Vagina (tissue), 2 donors: ENCODE measurements around the gene PCNA.

Source experiments
- POLR2A ChIP-seq, 2 donors: fragments of 450-650 bp; IDR thresholded peaks; one replicate each; pipeline ENCODE4 v1.6.1; 2017; ENCODE audit warnings: antibody characterized with exemption in 2 of 2, mild to moderate bottlenecking in 2 of 2, moderate library complexity in 2 of 2
- TF ChIP-seq, protein P1 (sequence below), 3 experiments: fragments of 450-650 bp in 2 of 3; fragments of 200-600 bp in 1 of 3; sonication (generic) in 1 of 3; IDR thresholded peaks; one replicate each; pipeline ENCODE4 v1.5.1; 2017 to 2019; ENCODE audit warnings: antibody characterized with exemption in 3 of 3, mild to moderate bottlenecking in 2 of 3, moderate library complexity in 2 of 3

GRCh38 chr20:5114403-5114802 lies 5.4 kb downstream of the PCNA start:
- TF ChIP-seq, protein P1, sequence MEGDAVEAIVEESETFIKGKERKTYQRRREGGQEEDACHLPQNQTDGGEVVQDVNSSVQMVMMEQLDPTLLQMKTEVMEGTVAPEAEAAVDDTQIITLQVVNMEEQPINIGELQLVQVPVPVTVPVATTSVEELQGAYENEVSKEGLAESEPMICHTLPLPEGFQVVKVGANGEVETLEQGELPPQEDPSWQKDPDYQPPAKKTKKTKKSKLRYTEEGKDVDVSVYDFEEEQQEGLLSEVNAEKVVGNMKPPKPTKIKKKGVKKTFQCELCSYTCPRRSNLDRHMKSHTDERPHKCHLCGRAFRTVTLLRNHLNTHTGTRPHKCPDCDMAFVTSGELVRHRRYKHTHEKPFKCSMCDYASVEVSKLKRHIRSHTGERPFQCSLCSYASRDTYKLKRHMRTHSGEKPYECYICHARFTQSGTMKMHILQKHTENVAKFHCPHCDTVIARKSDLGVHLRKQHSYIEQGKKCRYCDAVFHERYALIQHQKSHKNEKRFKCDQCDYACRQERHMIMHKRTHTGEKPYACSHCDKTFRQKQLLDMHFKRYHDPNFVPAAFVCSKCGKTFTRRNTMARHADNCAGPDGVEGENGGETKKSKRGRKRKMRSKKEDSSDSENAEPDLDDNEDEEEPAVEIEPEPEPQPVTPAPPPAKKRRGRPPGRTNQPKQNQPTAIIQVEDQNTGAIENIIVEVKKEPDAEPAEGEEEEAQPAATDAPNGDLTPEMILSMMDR (IDR thresholded peaks at IDR 0.05): no peak
- no peak for TF ChIP-seq POLR2A (IDR thresholded peaks at IDR 0.05)
